ENCODE results near the gene C12orf57.

The C12orf57 gene

GRCh38 chr12:6925540-6926279, 18.1 kb upstream of the C12orf57 start:
- peak overlapping the region; percentile 92 for H3K4me3 ChIP-seq (ENCODE audit: low read depth, low read length)
- peak; percentile 89 for DNase-seq (ENCODE audit: low read depth, low spot score)
- in situ Hi-C loops (cut with HindIII; ENCODE audit: low sequenced_read_pairs), result no loop called here
- TF ChIP-seq CTCF (IDR thresholded peaks at IDR 0.05; ENCODE audit: low read depth, low read length), result no peak

GRCh38 chr12:6927379-6928021, 16.3 kb upstream of the C12orf57 start, which contains the start of gene ATN1:
TSS of gene ATN1 (plus strand) at chr12:6927959. CDS start at chr12:6934002, 6,043 bp downstream.
- in situ Hi-C loops (cut with HindIII; ENCODE audit: low sequenced_read_pairs), result no loop called here
- no peak for TF ChIP-seq CTCF (IDR thresholded peaks at IDR 0.05; ENCODE audit: low read depth, low read length)
- peak within 1 kb of the TSS; percentile 92 for H3K4me3 ChIP-seq (ENCODE audit: low read depth, low read length)
- peak; percentile 82 for DNase-seq (ENCODE audit: low read depth, low spot score)

- in situ Hi-C loops (cut with HindIII; ENCODE audit: low sequenced_read_pairs), result no loop called here
Observed at GRCh38 chr12:6928022-6928702, 15.7 kb upstream of the C12orf57 start.

GRCh38 chr12:6928703-6929407, 15.0 kb upstream of the C12orf57 start:
- in situ Hi-C loops (cut with HindIII; ENCODE audit: low sequenced_read_pairs), result no loop called here
- peak overlapping the region; percentile 92 for H3K4me3 ChIP-seq (ENCODE audit: low read depth, low read length)
- no peak for DNase-seq (ENCODE audit: low read depth, low spot score)
- TF ChIP-seq CTCF (IDR thresholded peaks at IDR 0.05; ENCODE audit: low read depth, low read length), result no peak

More at GRCh38 chr12:6928022-6928702, 15.7 kb upstream of the C12orf57 start:
- peak overlapping the region; percentile 92 for H3K4me3 ChIP-seq (ENCODE audit: low read depth, low read length)
- DNase-seq (ENCODE audit: low read depth, low spot score), result no peak
- no peak for TF ChIP-seq CTCF (IDR thresholded peaks at IDR 0.05; ENCODE audit: low read depth, low read length)

- H3K4me3 ChIP-seq (ENCODE audit: low read depth, low read length), result peak overlapping the region; percentile 92
- no peak for DNase-seq (ENCODE audit: low read depth, low spot score)
- in situ Hi-C loops (cut with HindIII; ENCODE audit: low sequenced_read_pairs), result no loop called here
- TF ChIP-seq CTCF (IDR thresholded peaks at IDR 0.05; ENCODE audit: low read depth, low read length), result no peak
Observed at GRCh38 chr12:6929466-6930452, 14.1 kb upstream of the C12orf57 start.

All from astrocyte of the spinal cord (primary cell).